Activated CD4-positive, alpha-beta T cell treated with anti-CD3 and anti-CD28 coated beads, Interleukin-2, amount 10 ng/mL, durations not matched to agents 24 days and 14 days (primary cell): ENCODE data around the gene PXN. TPM values are rescaled to one million over a fixed set of nuclear protein-coding genes. Genes with fewer than 3 reads are reported as not detected.
"Not testable (repeated sequence)": the region's sequence is repeated elsewhere in the genome, so short reads cannot be mapped to it uniquely, and the experiment has no call there.

Source experiments
- DNase-seq: peaks from one replicate; pipeline ENCODE4 v3.0.0; 2022
- H3K27ac Mint-ChIP-seq: one replicate; pipeline ENCODE4 v1.8.0; 2022; ENCODE audit warnings: mild to moderate bottlenecking, mixed read lengths
- H3K27me3 Mint-ChIP-seq: one replicate; pipeline ENCODE4 v1.8.0; 2022; ENCODE audit warnings: mixed read lengths
- H3K36me3 Mint-ChIP-seq: one replicate; pipeline ENCODE4 v1.8.0; 2022; ENCODE audit warnings: low read depth, mild to moderate bottlenecking, mixed read lengths
- H3K4me1 Mint-ChIP-seq: one replicate; pipeline ENCODE4 v1.8.0; 2021; ENCODE audit warnings: mixed read lengths
- H3K4me3 Mint-ChIP-seq: one replicate; pipeline ENCODE4 v1.8.0; 2022; ENCODE audit warnings: mild to moderate bottlenecking, moderate library complexity, mixed read lengths
- H3K9me3 Mint-ChIP-seq: one replicate; pipeline ENCODE4 v1.8.0; 2021; ENCODE audit warnings: mixed read lengths
- intact Hi-C: fragments of 100-400 bp; cut with micrococcal nuclease; formaldehyde crosslinking; loops from one replicate; pipeline ENCODE4 v1.15.1; 2023
- total RNA-seq: library from RNA; stranded (reverse); gene quantifications from 2 replicates; pipeline ENCODE4 v1.2.3, GENCODE V29; 2022

Gene PXN
- total RNA-seq, 1 donor from 2014 or later: 48.4 TPM

DNA sequence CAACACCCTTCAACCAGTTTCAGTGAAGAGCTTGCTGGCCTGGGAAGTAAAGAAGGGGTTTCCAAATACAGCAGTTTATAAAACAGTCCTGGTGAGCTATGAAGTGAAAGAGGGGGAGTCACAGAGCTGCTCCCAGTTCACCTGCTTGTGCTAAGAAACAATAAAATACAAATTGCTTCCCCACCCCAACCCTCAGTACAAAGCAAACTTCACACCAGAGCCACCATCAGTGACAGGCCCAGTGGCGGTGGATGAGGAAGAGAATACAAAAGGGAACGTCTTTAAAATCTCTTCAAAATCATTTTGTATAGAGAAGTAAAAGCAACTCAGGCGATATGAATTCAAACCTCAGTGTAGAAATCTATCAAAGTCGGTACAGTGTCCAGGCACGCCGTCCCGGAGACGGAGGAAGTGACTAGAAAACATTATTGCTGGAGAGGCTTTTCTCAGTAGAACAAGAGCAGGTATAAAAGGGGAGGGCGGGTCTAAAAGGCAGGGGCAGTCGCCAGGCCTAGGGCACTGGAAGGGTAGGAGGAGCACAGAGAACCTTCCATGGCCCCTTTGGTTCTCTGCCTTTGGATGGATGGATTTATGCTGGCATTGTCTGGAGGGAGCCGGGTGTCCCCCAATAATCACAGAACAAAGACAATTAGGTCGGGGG lies 54.2 kb downstream of the PXN start:
- H3K27me3 Mint-ChIP-seq: no peaks in the 10 kb centered on the region
- H3K9me3 Mint-ChIP-seq: no peaks in the 10 kb centered on the region
- DNase-seq: no peak
- H3K4me1 Mint-ChIP-seq: peaks cover 2% of the 10 kb centered on the region
- H3K36me3 Mint-ChIP-seq: peaks cover 44% of the 10 kb centered on the region
- intact Hi-C loops: no loop called here
- no peak overlapping the region for H3K27ac Mint-ChIP-seq
- H3K4me3 Mint-ChIP-seq: no peak overlapping the region

DNA sequence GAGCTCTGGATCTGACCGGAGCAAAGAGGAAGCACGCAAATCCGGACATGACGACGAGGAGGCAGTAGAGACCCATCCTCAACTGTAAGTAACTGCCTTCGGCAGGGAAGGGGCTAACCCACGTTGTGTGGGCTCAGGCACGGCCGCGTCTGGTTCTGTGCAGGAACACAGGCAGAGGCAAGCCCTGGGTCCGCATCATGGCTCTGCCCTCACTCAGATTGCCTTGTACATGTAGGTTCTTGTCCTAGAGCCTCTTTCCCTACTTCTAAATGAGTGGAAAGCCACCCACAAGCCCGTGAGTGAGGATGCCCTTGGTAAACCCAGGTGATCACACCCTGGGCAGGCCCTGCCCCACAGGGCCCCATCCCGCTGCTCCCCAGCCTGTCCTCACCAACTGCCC lies 55.7 kb downstream of the PXN start:
- peaks cover 36% of the 10 kb centered on the region for H3K36me3 Mint-ChIP-seq
- intact Hi-C loops: no loop called here
- no peak for DNase-seq
- no peaks in the 10 kb centered on the region for H3K27me3 Mint-ChIP-seq
- no peaks in the 10 kb centered on the region for H3K9me3 Mint-ChIP-seq
- no peaks in the 10 kb centered on the region for H3K4me1 Mint-ChIP-seq
- H3K4me3 Mint-ChIP-seq: no peak overlapping the region
- no peak overlapping the region for H3K27ac Mint-ChIP-seq

DNA sequence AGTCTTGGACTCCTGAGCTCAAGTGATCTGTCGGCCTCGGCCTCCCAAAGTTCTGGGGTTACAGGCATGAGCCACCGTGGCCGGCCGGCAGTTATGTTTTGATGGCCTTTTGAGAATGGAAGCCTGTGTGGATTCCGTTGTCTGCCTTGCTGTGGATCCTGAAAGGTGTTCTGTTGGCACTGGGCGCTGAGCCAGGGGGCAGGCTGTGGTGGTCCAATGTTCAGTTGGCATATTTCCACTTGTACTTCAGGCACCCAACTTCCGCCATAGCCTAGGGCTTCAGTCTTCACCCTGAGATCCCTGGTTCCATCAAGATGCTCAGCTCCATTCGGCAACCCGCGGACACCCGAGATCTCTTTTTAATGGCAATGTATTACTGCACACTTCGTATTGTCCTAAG lies 58.3 kb downstream of the PXN start:
- no peak overlapping the region for H3K27ac Mint-ChIP-seq
- H3K9me3 Mint-ChIP-seq: no peaks in the 10 kb centered on the region
- no peak overlapping the region for H3K4me3 Mint-ChIP-seq
- no peaks in the 10 kb centered on the region for H3K27me3 Mint-ChIP-seq
- H3K36me3 Mint-ChIP-seq: peaks cover 23% of the 10 kb centered on the region
- intact Hi-C loops: no loop called here
- H3K4me1 Mint-ChIP-seq: peaks cover 2% of the 10 kb centered on the region
- no peak for DNase-seq

DNA sequence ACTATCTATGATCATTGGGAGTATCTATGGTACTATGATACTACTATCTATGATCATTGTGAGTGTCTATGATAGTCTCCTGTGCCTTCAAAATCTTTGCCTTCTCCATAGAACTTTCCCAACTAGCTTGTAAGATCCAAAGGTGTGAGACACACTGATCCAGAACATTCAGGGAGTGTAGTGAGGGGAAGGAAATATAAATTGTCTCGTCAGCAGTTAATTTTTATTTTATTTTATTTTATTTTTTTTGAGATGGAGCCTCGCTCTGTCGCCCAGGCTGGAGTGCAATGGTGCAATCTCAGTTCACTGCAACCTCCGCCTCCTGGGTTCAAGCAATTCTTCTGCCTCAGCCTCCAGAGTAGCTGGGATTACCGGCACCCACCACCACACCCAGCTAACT lies 58.7 kb downstream of the PXN start:
- H3K4me3 Mint-ChIP-seq, DNase-seq, H3K4me1 Mint-ChIP-seq, H3K9me3 Mint-ChIP-seq, H3K27me3 Mint-ChIP-seq, intact Hi-C loops, H3K27ac Mint-ChIP-seq: not testable (repeated sequence)
- peaks cover 19% of the 10 kb centered on the region for H3K36me3 Mint-ChIP-seq

DNA sequence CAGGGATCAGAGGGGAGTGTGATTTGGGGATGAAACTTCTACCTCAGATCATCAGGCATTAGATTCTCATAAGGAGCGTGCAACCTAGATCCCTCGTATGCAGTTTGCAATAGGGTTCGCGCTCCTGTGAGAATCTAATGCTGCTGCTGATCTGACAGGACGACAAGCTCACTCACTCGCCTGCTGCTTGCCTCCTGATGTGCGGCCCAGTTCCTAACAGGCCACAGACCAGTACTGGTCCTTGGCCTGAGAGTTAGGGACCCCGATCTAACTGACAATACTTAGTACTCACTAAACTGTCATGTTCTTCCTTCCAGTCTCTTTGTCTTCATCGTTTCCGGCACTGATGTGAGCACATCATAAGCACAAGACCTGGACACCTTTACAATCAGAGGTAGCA lies 59.3 kb downstream of the PXN start:
- Mint-ChIP-seq H3K9me3 (no peaks in the 10 kb centered on the region), H3K27me3 (no peaks in the 10 kb centered on the region), H3K4me1 (peaks cover 5% of the 10 kb centered on the region), H3K4me3 (no peak overlapping the region), H3K36me3 (peaks cover 13% of the 10 kb centered on the region), H3K27ac (no peak overlapping the region)
- intact Hi-C loops: no loop called here
- no peak for DNase-seq

DNA sequence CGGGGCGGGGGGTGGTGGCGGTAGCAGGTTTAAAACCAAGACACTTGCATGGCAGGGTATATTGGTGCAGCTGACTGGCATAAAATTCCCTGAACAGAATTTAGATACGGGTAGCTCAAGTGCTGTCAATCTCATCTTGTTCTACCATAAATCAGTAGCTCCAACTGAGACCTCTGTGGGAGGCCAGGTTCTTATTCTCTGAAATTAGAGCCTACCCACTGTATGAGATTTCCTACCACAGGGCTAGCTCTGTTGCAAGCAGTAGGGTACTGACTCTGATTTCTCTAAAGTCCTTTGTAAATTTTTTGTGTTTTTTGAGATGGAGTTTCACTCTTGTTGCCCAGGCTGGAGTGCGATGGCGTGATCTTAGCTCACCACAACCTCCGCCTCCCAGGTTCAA lies 61.4 kb downstream of the PXN start:
- Mint-ChIP-seq H3K4me3 (no peak overlapping the region), H3K27ac (no peak overlapping the region), H3K36me3 (peaks cover 26% of the 10 kb centered on the region), H3K4me1 (peaks cover 12% of the 10 kb centered on the region), H3K9me3 (no peaks in the 10 kb centered on the region), H3K27me3 (no peaks in the 10 kb centered on the region)
- intact Hi-C loops: loop anchor here (5.0 kb wide), 1 partner anchor 212 kb away; no protein-coding TSS in a partner anchor
- no peak for DNase-seq

DNA sequence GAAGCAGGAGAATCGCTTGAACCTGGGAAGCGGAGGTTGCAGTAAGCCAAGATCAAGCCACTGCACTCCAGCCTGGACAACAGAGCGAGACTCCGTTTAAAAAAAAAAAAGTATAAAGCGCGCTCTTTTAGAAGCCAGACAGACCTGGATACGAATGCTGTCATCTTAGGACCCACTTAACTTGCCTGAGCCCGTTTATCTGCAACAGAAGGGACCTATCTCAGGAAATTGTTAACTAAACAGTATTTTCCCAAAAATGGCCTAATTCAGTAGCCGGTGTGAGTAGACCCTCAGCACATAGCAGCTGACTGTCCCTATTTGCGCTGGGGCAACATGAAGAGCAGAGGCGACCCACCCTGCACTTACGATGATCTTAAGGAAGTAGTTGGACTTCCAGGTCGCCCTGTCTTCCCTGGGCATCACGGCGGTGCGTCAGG lies 65.1 kb downstream of the PXN start:
- Mint-ChIP-seq H3K4me1 (peaks cover 29% of the 10 kb centered on the region), H3K27me3 (no peaks in the 10 kb centered on the region), H3K9me3 (no peaks in the 10 kb centered on the region), H3K27ac (peak overlapping the region; percentile 97), H3K36me3 (peaks cover 50% of the 10 kb centered on the region), H3K4me3 (peak overlapping the region; percentile 99)
- intact Hi-C loops: loop anchor here (5.0 kb wide), 1 partner anchor 208 kb away; no protein-coding TSS in a partner anchor
- no peak for DNase-seq

DNA sequence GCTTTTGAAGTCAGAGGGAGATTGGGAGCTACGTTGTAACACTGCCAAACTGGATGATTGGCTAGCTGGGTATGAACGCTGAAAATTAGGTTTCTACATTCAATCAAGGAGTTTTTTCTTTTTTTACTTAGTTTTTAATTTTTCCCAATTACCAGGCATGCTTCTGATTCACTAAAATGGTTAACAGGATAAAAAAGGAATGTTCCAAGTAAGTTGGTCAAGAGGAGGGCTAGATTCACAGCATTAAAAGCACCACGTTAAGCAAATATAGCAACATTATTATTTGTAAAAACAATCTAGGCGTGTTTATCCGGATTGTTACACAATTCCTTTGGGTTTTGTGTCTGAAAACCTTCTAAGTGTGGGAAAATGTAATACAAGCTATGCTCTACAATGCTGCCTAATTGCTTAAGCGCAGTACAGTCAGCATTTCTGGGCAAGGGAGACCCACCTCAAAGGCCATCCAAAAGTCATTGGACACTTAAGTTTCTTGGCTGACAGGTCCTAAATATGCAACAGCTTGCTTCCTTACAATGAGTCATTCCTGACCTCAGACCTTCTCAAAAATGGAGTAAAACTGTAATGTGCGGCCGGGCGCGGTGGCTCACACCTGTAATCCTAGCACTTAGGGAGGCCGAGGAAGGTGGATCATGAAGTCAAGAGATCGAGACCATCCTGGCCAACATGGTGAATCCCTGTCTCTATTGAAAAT lies 65.8 kb downstream of the PXN start:
- H3K4me1 Mint-ChIP-seq: peaks cover 33% of the 10 kb centered on the region
- no peaks in the 10 kb centered on the region for H3K27me3 Mint-ChIP-seq
- DNase-seq: peak; percentile 71
- no peaks in the 10 kb centered on the region for H3K9me3 Mint-ChIP-seq
- peak overlapping the region; percentile 97 for H3K27ac Mint-ChIP-seq
- peak overlapping the region; percentile 99 for H3K4me3 Mint-ChIP-seq
- intact Hi-C loops: loop anchor here (5.0 kb wide), 1 partner anchor 207 kb away; no protein-coding TSS in a partner anchor
- peaks cover 54% of the 10 kb centered on the region for H3K36me3 Mint-ChIP-seq

DNA sequence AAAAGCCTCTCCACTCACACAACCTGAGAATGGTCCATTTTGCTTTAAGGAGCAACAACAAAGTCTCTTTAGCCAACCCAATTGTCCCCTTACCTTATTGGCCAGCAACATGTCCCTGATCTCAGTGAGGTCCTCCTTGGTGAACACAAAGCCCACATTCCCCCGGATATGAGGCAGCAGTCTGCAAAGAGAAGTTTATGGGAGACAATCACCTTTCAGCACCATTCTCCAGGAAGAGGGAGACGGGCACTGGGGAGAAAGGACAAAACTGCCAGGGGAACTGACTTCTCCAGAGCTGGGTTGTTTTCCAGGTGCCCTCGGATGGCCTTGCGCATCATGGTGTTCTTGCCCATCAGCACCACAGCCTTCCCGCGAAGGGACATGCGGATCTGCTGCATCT lies 66.5 kb downstream of the PXN start:
- no peaks in the 10 kb centered on the region for H3K27me3 Mint-ChIP-seq
- H3K9me3 Mint-ChIP-seq: no peaks in the 10 kb centered on the region
- H3K27ac Mint-ChIP-seq: peak overlapping the region; percentile 97
- H3K4me1 Mint-ChIP-seq: peaks cover 33% of the 10 kb centered on the region
- DNase-seq: no peak
- intact Hi-C loops: no loop called here
- H3K36me3 Mint-ChIP-seq: peaks cover 54% of the 10 kb centered on the region
- peak overlapping the region; percentile 99 for H3K4me3 Mint-ChIP-seq

DNA sequence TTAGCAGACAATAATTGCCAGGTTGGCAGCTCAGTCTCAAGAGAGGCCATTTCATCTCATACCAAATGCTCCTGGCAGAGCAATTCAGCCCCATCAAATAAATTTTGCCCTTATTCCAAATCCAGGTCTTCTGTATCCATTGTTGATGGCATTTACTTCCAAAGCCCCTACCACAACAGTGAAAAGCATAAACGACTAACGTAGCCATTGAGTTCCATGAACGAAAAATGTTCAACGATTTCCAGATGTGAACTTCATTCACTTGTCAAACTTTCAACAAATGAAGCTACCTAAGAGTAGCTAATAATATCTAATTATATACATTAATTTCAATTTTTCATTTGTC lies 68.0 kb downstream of the PXN start:
- no peak for DNase-seq
- H3K4me1 Mint-ChIP-seq: peaks cover 36% of the 10 kb centered on the region
- H3K4me3 Mint-ChIP-seq: peak overlapping the region; percentile 58
- intact Hi-C loops: no loop called here
- no peaks in the 10 kb centered on the region for H3K27me3 Mint-ChIP-seq
- H3K27ac Mint-ChIP-seq: peak overlapping the region; percentile 34
- H3K36me3 Mint-ChIP-seq: peaks cover 56% of the 10 kb centered on the region
- no peaks in the 10 kb centered on the region for H3K9me3 Mint-ChIP-seq

DNA sequence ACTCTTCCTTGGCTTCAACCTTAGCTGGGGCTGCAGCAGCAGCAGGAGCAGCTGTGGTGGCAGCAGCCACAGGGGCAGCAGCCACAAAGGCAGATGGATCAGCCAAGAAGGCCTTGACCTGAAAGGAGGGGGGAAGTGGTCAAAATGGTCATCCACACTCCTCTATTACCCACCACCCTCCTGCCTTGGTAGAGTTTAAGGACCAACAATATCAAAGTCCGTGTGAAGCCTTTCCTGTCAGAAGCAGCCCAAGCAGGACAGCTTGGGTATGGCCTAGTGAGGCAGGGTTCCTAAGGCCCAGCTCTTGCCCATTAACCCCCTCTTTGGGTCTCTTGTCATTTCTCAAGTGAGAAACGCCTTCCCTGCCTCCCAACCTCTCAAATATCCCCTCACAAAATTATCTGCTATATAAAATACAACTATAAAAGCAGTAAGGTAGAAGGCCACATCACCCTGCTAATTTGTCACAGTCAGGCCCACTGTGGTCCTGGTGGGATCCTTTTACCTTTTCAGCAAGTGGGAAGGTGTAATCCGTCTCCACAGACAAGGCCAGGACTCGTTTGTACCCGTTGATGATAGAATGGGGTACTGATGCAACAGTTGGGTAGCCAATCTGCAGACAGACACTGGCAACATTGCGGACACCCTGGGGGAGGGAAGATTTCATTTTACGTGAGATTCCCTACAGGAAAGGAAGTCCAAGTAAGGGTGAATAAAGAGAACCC lies 68.6 kb downstream of the PXN start:
- DNase-seq, intact Hi-C loops, H3K9me3 Mint-ChIP-seq, H3K27me3 Mint-ChIP-seq: not testable (repeated sequence)
- Mint-ChIP-seq H3K27ac (peak overlapping the region; percentile 34), H3K36me3 (peaks cover 59% of the 10 kb centered on the region), H3K4me1 (peaks cover 35% of the 10 kb centered on the region), H3K4me3 (peak overlapping the region; percentile 58)

DNA sequence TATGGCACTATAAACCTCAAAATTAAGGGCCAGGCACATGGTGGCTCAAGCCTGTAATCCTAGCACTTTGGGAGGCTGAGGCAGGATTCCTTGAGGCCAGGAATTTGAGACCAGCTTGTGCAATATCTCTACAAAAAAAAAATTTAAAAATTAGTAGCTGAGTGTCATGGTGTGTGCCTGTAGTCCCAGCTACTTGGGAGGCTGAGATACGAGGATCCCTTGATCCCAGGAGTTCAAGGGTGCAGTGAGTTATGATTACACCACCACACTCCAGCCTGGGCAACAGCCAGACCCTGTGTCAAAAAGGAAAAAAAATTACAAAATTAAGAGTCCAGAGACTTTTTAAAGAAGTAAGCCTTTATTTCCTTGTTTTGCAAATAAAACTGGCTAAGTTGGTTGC lies 69.2 kb downstream of the PXN start:
- Mint-ChIP-seq H3K4me1 (peaks cover 39% of the 10 kb centered on the region), H3K4me3 (peak overlapping the region; percentile 84), H3K27ac (no peak overlapping the region), H3K9me3 (no peaks in the 10 kb centered on the region), H3K27me3 (no peaks in the 10 kb centered on the region), H3K36me3 (peaks cover 63% of the 10 kb centered on the region)
- intact Hi-C loops: no loop called here
- DNase-seq: no peak

DNA sequence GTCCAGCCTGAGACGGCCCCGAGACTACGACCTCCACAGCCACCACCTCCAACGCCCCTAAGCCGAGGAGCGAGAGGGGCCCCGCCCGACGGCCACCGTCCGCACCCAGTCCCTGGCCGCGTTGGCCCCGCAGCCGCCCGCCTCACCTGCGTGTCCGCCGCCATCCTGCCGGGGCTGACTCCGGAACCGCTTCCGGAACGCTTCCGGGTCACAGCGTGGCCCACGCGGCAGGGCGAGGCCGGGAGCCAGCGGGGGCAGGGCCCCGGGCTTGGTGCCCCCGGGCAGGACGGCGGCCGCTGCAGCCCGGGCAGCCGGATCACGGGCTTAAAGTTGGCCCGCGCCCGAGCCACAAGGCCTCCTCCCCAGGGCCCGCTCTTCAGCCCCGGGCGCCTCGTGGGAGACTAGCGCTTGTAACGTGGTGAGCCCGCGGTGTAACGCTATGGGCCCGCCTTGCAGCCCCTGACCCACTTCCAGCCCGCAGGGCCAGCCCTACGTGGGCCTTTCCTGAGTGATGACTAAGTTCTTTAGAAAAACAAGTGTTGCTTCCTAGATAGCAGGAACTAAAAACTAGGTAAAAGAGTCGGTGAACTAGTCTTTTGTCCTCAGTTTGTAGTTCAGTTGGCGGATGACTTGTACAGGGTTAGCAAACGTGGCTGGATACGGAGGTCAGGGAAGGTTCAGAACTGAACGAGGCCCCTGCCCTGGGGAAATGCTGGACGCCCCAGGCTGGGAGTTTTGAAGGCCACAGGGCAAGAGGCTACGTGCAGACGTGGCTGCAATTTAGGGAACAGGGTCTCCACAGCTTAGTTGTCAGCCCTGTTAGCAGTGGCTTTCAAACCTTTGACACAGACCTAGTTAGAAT lies 70.8 kb downstream of the PXN start, which contains the start of gene GCN1:
Gene GCN1, minus strand, starts transcription at position 182 of the 862 bp plus-strand sequence. Its CDS starts 18 bp downstream, at position 164.
- peak; percentile 98 for DNase-seq
- Mint-ChIP-seq H3K36me3 (peaks cover 57% of the 10 kb centered on the region), H3K27ac (peak within 1 kb of the TSS; percentile 90), H3K4me3 (peak within 1 kb of the TSS; percentile 84), H3K9me3 (no peaks in the 10 kb centered on the region), H3K27me3 (no peaks in the 10 kb centered on the region), H3K4me1 (peaks cover 37% of the 10 kb centered on the region)
- intact Hi-C loops: loop anchor here (2.0 kb wide), 1 partner anchor 78 kb away; the partner anchor contains the start of gene RAB35
